Aortic smooth muscle cell (primary cell): ENCODE results near the gene MED13. TPM values are rescaled to one million over a fixed set of nuclear protein-coding genes. Genes with fewer than 3 reads are reported as not detected.

Experiments used
- total RNA-seq: library from RNA; depleted of rRNA; stranded (reverse); fragments of >200 nt; gene quantifications from 2 replicates; pipeline ENCODE4 v1.2.3, GENCODE V29; 2014

MED13 gene
- 39.0 and 50.4 TPM in 2 replicates for total RNA-seq

DNA sequence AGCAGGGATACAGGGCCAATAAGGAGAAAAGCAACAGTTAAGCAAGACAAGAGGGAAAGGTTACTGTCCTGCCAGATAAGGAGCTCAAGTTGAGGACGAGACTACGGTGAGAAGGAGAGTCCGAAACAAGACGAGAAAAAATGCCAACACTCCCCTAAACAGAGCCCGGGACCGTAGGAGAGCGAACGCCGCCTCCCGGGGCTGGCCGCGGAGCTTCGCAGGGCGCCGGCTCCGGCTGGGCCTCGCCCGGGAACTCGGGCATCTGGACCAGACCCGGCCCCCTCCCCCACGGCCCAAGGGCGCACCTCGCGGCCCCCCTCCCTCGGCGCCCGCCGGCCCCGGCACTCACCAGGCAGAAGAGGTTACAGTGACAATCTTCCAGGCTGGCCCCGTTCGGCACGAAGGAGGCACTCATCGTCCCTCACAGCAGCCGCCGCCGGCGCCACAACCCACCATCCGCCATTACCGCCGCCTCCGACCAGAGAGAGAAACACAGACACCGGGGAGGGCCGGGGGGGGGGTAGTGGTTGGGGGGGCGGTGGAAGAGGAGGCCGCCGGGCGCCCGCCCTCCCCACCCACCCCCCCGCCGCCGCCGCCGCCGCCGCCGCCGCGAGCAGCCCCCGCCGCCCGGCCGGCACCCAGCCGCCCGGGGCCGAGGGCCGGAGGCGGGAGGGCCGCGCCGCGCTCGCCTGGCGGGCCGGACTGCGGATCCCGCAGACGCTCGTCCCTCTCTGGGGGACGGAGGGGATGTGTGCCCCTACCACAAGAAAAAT lies at the start of gene MED13:
MED13 (minus strand) TSS at position 488 of the 773 bp plus-strand sequence; CDS start at position 415, 73 bp downstream.

GRCh38 chr17:61927208-61928100 lies 137.6 kb downstream of the MED13 start, which contains the start of gene INTS2:
Gene INTS2, minus strand, starts transcription at chr17:61927982. Its CDS starts 1,338 bp downstream, at chr17:61926644.

Other genes starting within 250 kb of the MED13 start
- gene BRIP1, start 201.8 kb downstream of the MED13 start, total RNA-seq = 5.4 and 7.0 TPM in 2 replicates
- gene INTS2, start 137.3 kb downstream of the MED13 start, total RNA-seq = 13.8 and 14.5 TPM in 2 replicates